GM19455 (cell line): ENCODE results near the gene TMSB15B.
A peak's percentile ranks its signal among the peaks of the same experiment; 100 is the strongest.
"Not testable (repeated sequence)": the region's sequence is repeated elsewhere in the genome, so short reads cannot be mapped to it uniquely, and the experiment has no call there.

ENCODE experiments used
- ATAC-seq: cut with Tn5 transposase; IDR thresholded peaks from one replicate; pipeline ENCODE4 v1.9.1; 2021; ENCODE audit not compliant: unreplicated experiment

Gene TMSB15B

GRCh38 chrX:103962411-103963278 is at the start of gene TMSB15B:
TMSB15B (plus strand) TSS chrX:103962627.
- not testable (repeated sequence) for ATAC-seq

GRCh38 chrX:103913356-103914020 is 48.9 kb upstream of the TMSB15B start:
- ATAC-seq: no peak

GRCh38 chrX:103918050-103918449 is 44.4 kb upstream of the TMSB15B start:
- no peak for ATAC-seq

GRCh38 chrX:103918571-103919269 is 43.7 kb upstream of the TMSB15B start:
- peak; percentile 71 for ATAC-seq

- ATAC-seq: peak; percentile 46
Measured at GRCh38 chrX:103919270-103919637, 43.2 kb upstream of the TMSB15B start.

- peak; percentile 49 for ATAC-seq
Measured at GRCh38 chrX:103920515-103920914, 41.9 kb upstream of the TMSB15B start.

GRCh38 chrX:103927030-103927429 is 35.4 kb upstream of the TMSB15B start:
- ATAC-seq: no peak

GRCh38 chrX:103927633-103928032 is 34.8 kb upstream of the TMSB15B start:
- no peak for ATAC-seq

- ATAC-seq: no peak
Measured at GRCh38 chrX:103932133-103932532, 30.3 kb upstream of the TMSB15B start.

- not testable (repeated sequence) for ATAC-seq
Measured at GRCh38 chrX:103940257-103940656, 22.2 kb upstream of the TMSB15B start.

GRCh38 chrX:103941201-103941975 is 21.0 kb upstream of the TMSB15B start:
- no peak for ATAC-seq

GRCh38 chrX:103949506-103949905 is 12.9 kb upstream of the TMSB15B start:
- no peak for ATAC-seq

- ATAC-seq: no peak
Measured at GRCh38 chrX:103953353-103953752, 9.1 kb upstream of the TMSB15B start.

- no peak for ATAC-seq
Measured at GRCh38 chrX:103954259-103954658, 8.2 kb upstream of the TMSB15B start.

- not testable (repeated sequence) for ATAC-seq
Measured at GRCh38 chrX:103960599-103960998, 1.8 kb upstream of the TMSB15B start.

GRCh38 chrX:103983508-103983907 is 21.1 kb downstream of the TMSB15B start:
- ATAC-seq: not testable (repeated sequence)

- ATAC-seq: no peak
Measured at GRCh38 chrX:103999234-103999633, 36.8 kb downstream of the TMSB15B start.

GRCh38 chrX:104008831-104009230 is 46.4 kb downstream of the TMSB15B start:
- no peak for ATAC-seq

GRCh38 chrX:104013158-104013557 is 50.7 kb downstream of the TMSB15B start:
- ATAC-seq: no peak

- ATAC-seq: no peak
Measured at GRCh38 chrX:104013606-104014005, 51.2 kb downstream of the TMSB15B start, which contains the start of gene H2BW1. H2BW1 (minus strand) TSS chrX:104013708; CDS start chrX:104013576, 132 bp downstream.

GRCh38 chrX:104015576-104015975 is 53.1 kb downstream of the TMSB15B start:
- not testable (repeated sequence) for ATAC-seq
